ENCODE data around the gene RBX1.
"Not testable (repeated sequence)": the region's sequence is repeated elsewhere in the genome, so short reads cannot be mapped to it uniquely, and the experiment has no call there.

The RBX1 gene

GRCh38 chr22:41001722-41002122 lies 50.5 kb downstream of the RBX1 start:
- H3K27ac ChIP-seq (ENCODE audit: poor library complexity, severe bottlenecking), result peak overlapping the region; percentile 17
- no peak for DNase-seq (ENCODE audit: low spot score)
- no peak for TF ChIP-seq CTCF (IDR thresholded peaks at IDR 0.05; ENCODE audit: poor library complexity, severe bottlenecking)
- no peaks in the 10 kb centered on the region for H3K9me3 ChIP-seq (ENCODE audit: severe bottlenecking)
- peaks cover 10% of the 10 kb centered on the region for H3K4me1 ChIP-seq (ENCODE audit: insufficient read depth, poor library complexity, severe bottlenecking)
- ATAC-seq (ENCODE audit: low read depth), result peak; percentile 60
- H3K27me3 ChIP-seq (ENCODE audit: insufficient read depth, poor library complexity, severe bottlenecking), result no peaks in the 10 kb centered on the region
- H3K4me3 ChIP-seq (ENCODE audit: severe bottlenecking), result no peak overlapping the region
- H3K36me3 ChIP-seq (ENCODE audit: low read depth), result no peaks in the 10 kb centered on the region

GRCh38 chr22:41002386-41002785 lies 51.2 kb downstream of the RBX1 start:
- not testable (repeated sequence) for H3K36me3 ChIP-seq (ENCODE audit: low read depth); H3K4me1 ChIP-seq (ENCODE audit: insufficient read depth, poor library complexity, severe bottlenecking); H3K4me3 ChIP-seq (ENCODE audit: severe bottlenecking); H3K9me3 ChIP-seq (ENCODE audit: severe bottlenecking); ATAC-seq (ENCODE audit: low read depth); DNase-seq (ENCODE audit: low spot score); H3K27me3 ChIP-seq (ENCODE audit: insufficient read depth, poor library complexity, severe bottlenecking); H3K27ac ChIP-seq (ENCODE audit: poor library complexity, severe bottlenecking)

GRCh38 chr22:41003066-41003465 lies 51.9 kb downstream of the RBX1 start:
- no peaks in the 10 kb centered on the region for H3K9me3 ChIP-seq (ENCODE audit: severe bottlenecking)

GRCh38 chr22:41003976-41004375 lies 52.8 kb downstream of the RBX1 start:
- no peaks in the 10 kb centered on the region for H3K9me3 ChIP-seq (ENCODE audit: severe bottlenecking)
- no peaks in the 10 kb centered on the region for H3K36me3 ChIP-seq (ENCODE audit: low read depth)
- H3K4me1 ChIP-seq (ENCODE audit: insufficient read depth, poor library complexity, severe bottlenecking), result peaks cover 10% of the 10 kb centered on the region
- DNase-seq (ENCODE audit: low spot score) (no peak), ATAC-seq (ENCODE audit: low read depth) (no peak)
- no peak overlapping the region for H3K4me3 ChIP-seq (ENCODE audit: severe bottlenecking)
- no peak for TF ChIP-seq CTCF (IDR thresholded peaks at IDR 0.05; ENCODE audit: poor library complexity, severe bottlenecking)
- no peak overlapping the region for H3K27ac ChIP-seq (ENCODE audit: poor library complexity, severe bottlenecking)
- no peaks in the 10 kb centered on the region for H3K27me3 ChIP-seq (ENCODE audit: insufficient read depth, poor library complexity, severe bottlenecking)

More at GRCh38 chr22:41003066-41003465, 51.9 kb downstream of the RBX1 start:
- no peak overlapping the region for H3K4me3 ChIP-seq (ENCODE audit: severe bottlenecking)
- H3K36me3 ChIP-seq (ENCODE audit: low read depth), result no peaks in the 10 kb centered on the region
- DNase-seq (ENCODE audit: low spot score), result no peak
- H3K4me1 ChIP-seq (ENCODE audit: insufficient read depth, poor library complexity, severe bottlenecking), result peaks cover 10% of the 10 kb centered on the region
- no peaks in the 10 kb centered on the region for H3K27me3 ChIP-seq (ENCODE audit: insufficient read depth, poor library complexity, severe bottlenecking)
- no peak for TF ChIP-seq CTCF (IDR thresholded peaks at IDR 0.05; ENCODE audit: poor library complexity, severe bottlenecking)
- H3K27ac ChIP-seq (ENCODE audit: poor library complexity, severe bottlenecking), result no peak overlapping the region
- no peak for ATAC-seq (ENCODE audit: low read depth)

- H3K27me3 ChIP-seq (ENCODE audit: insufficient read depth, poor library complexity, severe bottlenecking), result no peaks in the 10 kb centered on the region
- ATAC-seq (ENCODE audit: low read depth) (0 out of 3 replicates have a peak, but pooled peaks have one; percentile 27), DNase-seq (ENCODE audit: low spot score) (no peak)
- no peak overlapping the region for H3K27ac ChIP-seq (ENCODE audit: poor library complexity, severe bottlenecking)
- no peaks in the 10 kb centered on the region for H3K4me1 ChIP-seq (ENCODE audit: insufficient read depth, poor library complexity, severe bottlenecking)
- no peaks in the 10 kb centered on the region for H3K9me3 ChIP-seq (ENCODE audit: severe bottlenecking)
- TF ChIP-seq CTCF (IDR thresholded peaks at IDR 0.05; ENCODE audit: poor library complexity, severe bottlenecking), result no peak
- no peak overlapping the region for H3K4me3 ChIP-seq (ENCODE audit: severe bottlenecking)
- no peaks in the 10 kb centered on the region for H3K36me3 ChIP-seq (ENCODE audit: low read depth)
Measured at GRCh38 chr22:41009222-41009948, 58.2 kb downstream of the RBX1 start.
